GM10266 (cell line): ENCODE measurements around the gene MRPL20.

Experiments used
- DNase-seq: peaks from one replicate; pipeline ENCODE4 v3.0.0; 2012; ENCODE audit errors: extremely low spot score
- TF ChIP-seq, protein P1 (sequence below): IDR thresholded peaks from 2 replicates; pipeline ENCODE4 v1.5.1; 2012; ENCODE audit warnings: mild to moderate bottlenecking, low read depth; ENCODE audit not compliant: control insufficient read depth, insufficient read depth; ENCODE audit errors: missing control alignments

Gene MRPL20

DNA sequence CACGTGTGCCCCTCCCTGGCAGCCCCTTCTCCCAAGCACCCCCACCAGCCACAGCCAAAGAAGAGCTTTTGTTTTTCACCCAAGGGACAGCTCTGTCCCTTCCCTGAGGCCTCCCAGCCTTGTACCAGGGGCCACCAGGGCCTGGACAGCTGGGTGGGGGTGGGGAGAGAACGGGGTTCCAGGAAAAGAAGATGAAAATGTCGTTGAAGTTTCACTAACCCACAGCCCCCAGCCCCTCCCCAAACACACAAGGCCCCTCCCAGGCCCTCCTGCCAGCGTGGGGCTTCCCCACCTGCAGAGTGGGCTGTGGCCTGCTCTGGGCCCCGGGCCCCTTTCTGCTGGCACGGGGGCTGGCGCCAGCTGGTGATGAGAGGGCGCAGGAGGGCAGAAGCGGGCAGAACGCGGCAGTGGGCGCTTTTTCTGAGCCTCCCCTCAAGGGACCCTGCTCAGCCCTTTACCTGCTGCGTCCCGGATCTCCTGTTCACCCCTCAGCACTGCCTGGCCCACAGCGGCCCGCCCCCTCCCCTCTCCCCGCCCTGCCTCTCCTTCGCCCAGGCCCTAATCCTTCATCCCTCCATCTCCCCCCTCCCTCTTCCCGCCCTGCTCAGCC is 19.5 kb upstream of the MRPL20 start:
- DNase-seq: peak; percentile 45
- TF ChIP-seq, protein P1, sequence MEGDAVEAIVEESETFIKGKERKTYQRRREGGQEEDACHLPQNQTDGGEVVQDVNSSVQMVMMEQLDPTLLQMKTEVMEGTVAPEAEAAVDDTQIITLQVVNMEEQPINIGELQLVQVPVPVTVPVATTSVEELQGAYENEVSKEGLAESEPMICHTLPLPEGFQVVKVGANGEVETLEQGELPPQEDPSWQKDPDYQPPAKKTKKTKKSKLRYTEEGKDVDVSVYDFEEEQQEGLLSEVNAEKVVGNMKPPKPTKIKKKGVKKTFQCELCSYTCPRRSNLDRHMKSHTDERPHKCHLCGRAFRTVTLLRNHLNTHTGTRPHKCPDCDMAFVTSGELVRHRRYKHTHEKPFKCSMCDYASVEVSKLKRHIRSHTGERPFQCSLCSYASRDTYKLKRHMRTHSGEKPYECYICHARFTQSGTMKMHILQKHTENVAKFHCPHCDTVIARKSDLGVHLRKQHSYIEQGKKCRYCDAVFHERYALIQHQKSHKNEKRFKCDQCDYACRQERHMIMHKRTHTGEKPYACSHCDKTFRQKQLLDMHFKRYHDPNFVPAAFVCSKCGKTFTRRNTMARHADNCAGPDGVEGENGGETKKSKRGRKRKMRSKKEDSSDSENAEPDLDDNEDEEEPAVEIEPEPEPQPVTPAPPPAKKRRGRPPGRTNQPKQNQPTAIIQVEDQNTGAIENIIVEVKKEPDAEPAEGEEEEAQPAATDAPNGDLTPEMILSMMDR: no peak

DNA sequence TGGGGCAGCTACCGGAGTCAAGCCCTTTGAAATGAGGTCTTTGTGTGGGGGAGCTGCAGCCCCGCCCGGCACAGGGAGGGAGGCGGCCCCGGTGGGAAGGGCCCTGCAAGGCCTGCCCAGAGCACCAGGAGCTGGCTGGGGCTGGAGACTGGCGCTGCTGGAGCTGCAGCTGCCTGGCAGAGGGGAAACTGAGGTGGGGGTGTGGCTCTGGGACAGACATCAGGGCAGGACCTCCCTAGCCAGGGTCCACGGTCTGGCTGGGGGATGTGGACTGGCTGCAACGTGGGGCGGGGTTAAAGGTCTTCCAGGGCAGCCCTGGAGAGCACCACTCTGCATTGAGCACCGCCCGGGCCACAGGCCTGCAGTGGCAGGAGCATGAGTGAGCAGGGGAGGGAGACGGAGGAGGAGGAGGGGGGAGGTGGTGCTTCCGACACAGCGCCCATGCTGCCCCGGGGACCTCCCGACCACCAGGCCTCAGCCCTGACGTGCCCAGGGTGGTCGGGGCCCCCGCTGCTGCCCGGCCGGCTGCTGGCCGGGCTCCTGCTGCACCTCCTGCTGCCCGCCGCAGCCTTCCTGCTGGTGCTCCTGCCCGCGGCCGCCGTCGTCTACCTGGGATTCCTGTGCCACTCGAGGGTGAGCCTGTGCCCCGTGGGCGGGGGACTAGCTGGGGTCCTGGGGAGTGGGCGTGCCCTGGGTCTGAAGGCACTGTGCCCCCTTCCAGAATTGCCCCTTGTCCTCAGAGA is 18.8 kb upstream of the MRPL20 start:
- DNase-seq: peak; percentile 32
- TF ChIP-seq, protein P1: no peak

- TF ChIP-seq, protein P1: no peak
- DNase-seq: peak; percentile 28
Observed at GRCh38 chr1:1425426-1425752, 18.3 kb upstream of the MRPL20 start.

- DNase-seq: no peak
- TF ChIP-seq, protein P1: no peak
Observed at GRCh38 chr1:1424707-1425106, 17.6 kb upstream of the MRPL20 start.

GRCh38 chr1:1423245-1423597 is 16.1 kb upstream of the MRPL20 start:
- TF ChIP-seq, protein P1: no peak
- DNase-seq: no peak

DNA sequence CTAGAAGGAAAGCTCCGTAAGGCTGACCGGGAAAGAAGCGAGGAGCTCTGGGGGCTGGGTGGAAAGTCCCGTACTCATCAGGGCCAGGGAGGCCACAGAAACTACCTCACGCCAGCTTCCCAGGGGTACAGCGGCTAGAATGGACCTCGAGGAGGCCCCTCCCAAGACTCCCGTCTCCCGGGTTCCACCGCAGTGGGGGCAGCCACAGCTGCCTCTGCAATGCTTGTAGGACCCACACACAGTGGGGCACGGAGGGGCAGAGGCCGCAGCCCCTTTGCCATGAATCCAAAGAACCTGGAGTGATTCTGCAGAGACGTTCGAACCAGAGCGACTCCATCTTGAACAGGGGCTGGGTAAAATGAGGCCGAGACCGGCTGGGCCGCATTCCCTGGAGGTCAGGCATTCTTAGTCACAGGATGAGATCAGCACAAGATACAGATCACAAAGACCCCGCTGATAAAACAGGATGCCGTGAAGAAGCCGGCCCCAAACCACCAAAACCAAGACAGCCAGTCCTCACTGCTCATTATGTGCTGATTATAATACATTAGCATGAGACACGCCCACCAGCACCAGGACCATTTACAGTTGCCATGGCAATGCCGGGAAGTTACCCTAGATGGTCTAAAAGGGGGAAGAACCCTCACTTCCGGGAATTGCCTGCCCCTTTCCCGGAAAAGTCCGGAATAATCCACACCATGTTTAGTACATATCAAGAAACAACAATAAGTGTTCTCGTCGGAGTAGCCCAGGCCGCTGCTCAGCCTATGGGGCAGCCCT is 15.6 kb upstream of the MRPL20 start:
- TF ChIP-seq, protein P1: no peak
- peak; percentile 40 for DNase-seq
